ENCODE results near the gene MPV17. TPM values are rescaled to one million over a fixed set of nuclear protein-coding genes. Genes with fewer than 3 reads are reported as not detected.
A peak's percentile ranks its signal among the peaks of the same experiment; 100 is the strongest.

Gene MPV17
- total and polyA plus RNA-seq, 2 of the 13 experiments (the other 11 are each of a cell fraction or from before 2014, with no cell fraction given) = 48.9 to 129 TPM

GRCh38 chr2:27264753-27265535, 58.0 kb downstream of the MPV17 start (continued):
- TF ChIP-seq ZNF281 (CRISPR knock-in tag; IDR thresholded peaks at IDR 0.05; ENCODE audit: borderline replicate concordance) = peak; percentile 54; the same call in 1 of the 2 replicates
- TF ChIP-seq ZBTB38 (CRISPR knock-in tag; IDR thresholded peaks at IDR 0.05) = peak; percentile 61; the same call in 1 of the 2 replicates
- TF ChIP-seq IRF9 (CRISPR knock-in tag; IDR thresholded peaks at IDR 0.05; ENCODE audit: borderline replicate concordance) = no peak; the same call in 1 of the 2 replicates
- TF ChIP-seq ZNF234 (CRISPR knock-in tag; conservative IDR thresholded peaks at IDR 0.05) = no peak
- TF ChIP-seq ZFP91 (CRISPR knock-in tag; IDR thresholded peaks at IDR 0.05; ENCODE audit: borderline replicate concordance) = peak; percentile 89
- TF ChIP-seq HINFP (CRISPR knock-in tag; IDR thresholded peaks at IDR 0.05; ENCODE audit: low read depth) = 0 out of 2 replicates have a peak, but pooled peaks have one; percentile 25
- TF ChIP-seq GFI1 (CRISPR knock-in tag; IDR thresholded peaks at IDR 0.05; ENCODE audit: borderline replicate concordance) = peak; percentile 68
- no peak for TF ChIP-seq ZC3H13 (CRISPR knock-in tag; IDR thresholded peaks at IDR 0.05)
- peak; percentile 41; the same call in 1 of the 2 replicates for TF ChIP-seq PHF20 (CRISPR knock-in tag; IDR thresholded peaks at IDR 0.05)
- TF ChIP-seq ZNF101 (CRISPR knock-in tag; IDR thresholded peaks at IDR 0.05; ENCODE audit: borderline replicate concordance, low read depth) = no peak
- no peak; the same call in 1 of the 2 replicates for TF ChIP-seq ZNF691 (CRISPR knock-in tag; IDR thresholded peaks at IDR 0.05; ENCODE audit: borderline replicate concordance, low read depth)
- no peak for TF ChIP-seq RFXANK (CRISPR knock-in tag; IDR thresholded peaks at IDR 0.05)
- TF ChIP-seq ZNF256 (CRISPR knock-in tag; conservative IDR thresholded peaks at IDR 0.05) = peak; percentile 56; the same call in 1 of the 2 replicates
- TF ChIP-seq ZSCAN22 (CRISPR knock-in tag; IDR thresholded peaks at IDR 0.05) = no peak
- TF ChIP-seq ZFY (CRISPR knock-in tag; IDR thresholded peaks at IDR 0.05) = peak; percentile 45; the same call in 1 of the 2 replicates
- TF ChIP-seq ZNF503 (CRISPR knock-in tag; IDR thresholded peaks at IDR 0.05) = peak; percentile 32; the same call in 1 of the 2 replicates
- TF ChIP-seq MED1 (CRISPR knock-in tag; IDR thresholded peaks at IDR 0.05) = peak; percentile 21; the same call in 1 of the 2 replicates
- TF ChIP-seq ELF3 (CRISPR knock-in tag; IDR thresholded peaks at IDR 0.05) = peak; percentile 59

All from HepG2 (cell line).